NCI-H2029 (cell line): Measurements from ENCODE around the gene DDIT4L.
"Not testable (repeated sequence)": the region's sequence is repeated elsewhere in the genome, so short reads cannot be mapped to it uniquely, and the experiment has no call there.

Experiments used
- DNase-seq: peaks from one replicate; lab custom pipeline; 2025; lab: John Stamatoyannopoulos, UW

DDIT4L gene

DNA sequence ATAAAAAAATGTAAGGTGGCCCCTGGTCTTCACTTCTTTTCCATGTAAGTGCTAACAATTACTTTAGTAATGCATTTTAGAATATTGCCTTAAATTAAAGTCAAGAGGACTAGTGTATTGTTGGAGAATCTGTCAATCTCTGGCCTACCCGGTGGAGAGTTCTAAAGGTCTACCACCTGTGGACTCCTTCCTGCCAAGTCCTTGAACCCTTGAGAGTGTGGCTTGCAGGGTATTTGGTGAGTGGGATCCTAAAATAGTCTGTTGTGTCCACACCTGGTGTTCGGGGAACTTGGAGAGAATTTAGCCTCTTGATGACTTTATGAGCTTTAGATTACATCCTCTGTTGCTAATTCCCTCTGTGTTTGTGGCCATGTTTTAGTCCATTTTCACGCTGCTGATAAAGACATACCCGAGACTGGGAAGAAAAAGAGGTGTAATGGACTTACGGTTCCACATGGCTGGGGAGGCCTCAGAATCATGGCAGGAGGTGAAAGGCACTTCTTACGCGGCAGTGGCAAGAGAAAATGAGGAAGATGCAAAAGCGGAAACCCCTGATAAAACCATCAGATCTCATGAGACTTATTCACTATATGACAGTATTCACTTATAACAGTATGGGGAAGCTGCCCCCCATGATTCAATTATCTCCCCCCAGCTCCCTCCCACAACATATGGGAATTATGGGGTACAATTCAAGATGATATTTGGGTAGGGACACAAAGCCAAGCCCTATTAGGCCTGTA lies 23.8 kb downstream of the DDIT4L start:
- no peak for DNase-seq

DNA sequence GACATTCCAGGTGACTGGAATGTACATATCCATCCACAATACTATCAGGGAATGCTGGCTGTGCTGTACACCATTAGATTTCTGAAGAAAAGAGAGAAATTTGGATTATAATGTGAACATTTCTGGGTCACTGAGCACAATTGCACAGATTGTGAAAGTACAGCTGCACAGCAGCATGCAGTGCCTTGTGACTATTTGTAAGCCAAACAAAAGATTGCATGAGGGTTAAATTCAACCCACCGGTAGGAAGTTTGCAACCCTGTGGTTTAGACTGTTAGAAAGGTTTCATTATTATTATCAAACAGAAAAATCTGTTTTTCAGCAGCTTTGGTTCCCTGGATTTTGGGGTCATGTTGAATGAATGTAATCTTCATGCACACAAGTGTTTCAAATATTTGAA lies 24.5 kb downstream of the DDIT4L start:
- DNase-seq, result no peak

DNA sequence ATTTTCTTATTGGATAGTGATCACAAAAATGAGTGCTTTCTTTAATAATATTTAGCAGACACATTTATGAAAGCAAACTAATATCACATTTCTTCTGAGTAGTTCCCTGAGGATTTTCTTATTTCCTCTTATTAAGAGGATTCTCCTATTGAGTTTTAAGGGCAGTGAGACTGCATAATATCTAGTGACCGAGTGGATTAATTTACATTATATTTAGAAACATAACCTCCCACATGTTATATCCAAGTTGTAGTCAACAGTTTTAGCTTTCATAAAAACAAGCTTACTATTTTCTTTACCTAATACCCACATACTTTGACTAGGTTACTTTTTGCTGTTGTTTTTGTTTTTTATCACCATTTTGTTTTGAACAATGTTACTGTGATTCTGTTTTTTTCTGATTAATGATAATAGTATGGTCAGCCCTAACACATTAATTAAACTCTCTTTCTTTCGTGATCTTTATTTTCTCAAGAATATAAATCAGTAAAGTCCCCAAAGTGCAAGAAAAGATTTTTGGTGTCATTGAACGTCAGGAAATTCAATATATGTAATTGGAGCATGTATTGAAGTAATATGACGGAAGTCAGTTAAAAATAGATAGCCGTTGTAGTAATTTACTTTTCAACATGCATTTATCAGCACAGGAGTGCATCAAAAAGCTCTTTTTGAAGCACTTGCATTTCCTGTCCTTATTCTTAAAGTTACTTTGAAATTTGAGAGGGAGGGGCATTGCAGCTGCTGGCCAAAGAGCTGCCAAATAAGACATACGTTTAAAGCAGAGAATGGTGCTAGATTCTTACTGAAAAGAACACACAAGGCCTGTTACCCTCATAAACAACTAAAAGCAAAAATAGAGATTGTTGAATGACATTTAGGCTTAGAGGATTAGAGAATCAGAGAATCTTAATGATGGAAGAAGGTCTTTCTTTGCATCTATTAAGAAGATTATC lies 25.2 kb downstream of the DDIT4L start:
- no peak for DNase-seq

DNA sequence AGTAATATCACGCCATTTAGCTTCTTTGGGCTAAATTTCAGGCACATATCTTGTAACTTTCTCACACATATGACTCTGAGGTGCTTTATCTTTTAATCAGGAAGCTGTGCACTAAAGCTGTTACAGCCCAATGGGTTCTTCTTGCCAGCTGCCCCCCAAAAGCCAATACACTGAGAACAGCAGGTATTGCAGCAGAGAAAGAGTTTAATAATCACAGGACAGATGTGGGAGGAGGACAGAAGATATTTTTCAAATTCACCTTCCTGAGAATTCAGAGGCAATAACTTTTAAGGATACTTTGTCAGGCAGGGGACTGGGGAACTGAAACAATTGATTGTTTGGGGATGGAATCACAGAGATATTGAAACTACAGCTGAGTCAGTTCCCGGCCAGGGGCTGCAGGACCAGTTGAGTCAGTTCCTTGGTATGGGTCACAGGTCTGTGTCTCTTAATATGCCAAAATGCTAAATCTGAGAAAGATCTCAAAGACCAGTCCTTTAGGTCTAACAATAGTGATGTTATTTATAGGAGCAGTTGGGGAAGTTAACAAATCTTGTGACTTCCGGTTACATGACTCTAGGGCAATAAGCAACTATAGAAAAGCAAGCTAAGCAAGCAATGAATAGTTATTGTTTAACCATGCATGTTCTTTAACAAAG lies 28.1 kb downstream of the DDIT4L start:
- DNase-seq, result no peak

DNA sequence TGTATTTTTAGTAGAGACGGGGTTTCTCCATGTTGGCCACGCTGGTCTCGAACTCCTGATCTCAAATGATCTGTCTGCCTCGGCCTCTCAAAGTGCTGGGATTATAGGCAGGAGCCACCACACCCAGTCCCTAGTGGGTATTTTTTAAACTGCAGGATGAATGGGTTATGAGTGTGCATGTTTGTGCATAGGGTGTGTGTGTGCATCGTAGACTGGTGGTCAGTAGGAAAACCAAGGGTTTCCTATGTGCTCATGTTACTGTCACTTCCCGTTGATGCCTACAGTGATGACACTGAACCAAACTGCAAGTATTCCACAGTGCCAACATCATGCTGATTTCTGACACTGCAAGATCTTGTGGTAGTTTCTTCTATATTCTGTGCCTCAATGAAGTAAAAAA lies 41.1 kb downstream of the DDIT4L start:
- no peak for DNase-seq

DNA sequence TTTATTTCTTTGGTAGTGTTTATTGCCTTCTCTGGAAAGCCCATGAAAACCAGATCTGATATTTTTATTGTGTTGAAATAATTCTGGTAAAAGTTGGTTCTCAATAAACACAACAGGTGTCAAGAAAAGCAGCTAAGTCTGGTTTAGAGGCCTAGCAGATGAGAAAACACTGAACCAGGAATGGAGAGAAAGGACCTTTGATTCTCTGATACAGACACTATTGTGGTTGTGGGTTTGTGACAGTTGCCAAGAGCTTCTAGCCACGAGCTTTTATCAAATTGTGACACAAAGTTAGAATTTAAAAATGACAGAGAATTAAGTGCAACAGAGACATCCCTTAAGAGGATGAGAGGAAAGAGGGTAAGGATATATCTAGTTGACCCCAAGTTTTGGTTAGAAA lies 42.6 kb downstream of the DDIT4L start:
- DNase-seq, result no peak

DNA sequence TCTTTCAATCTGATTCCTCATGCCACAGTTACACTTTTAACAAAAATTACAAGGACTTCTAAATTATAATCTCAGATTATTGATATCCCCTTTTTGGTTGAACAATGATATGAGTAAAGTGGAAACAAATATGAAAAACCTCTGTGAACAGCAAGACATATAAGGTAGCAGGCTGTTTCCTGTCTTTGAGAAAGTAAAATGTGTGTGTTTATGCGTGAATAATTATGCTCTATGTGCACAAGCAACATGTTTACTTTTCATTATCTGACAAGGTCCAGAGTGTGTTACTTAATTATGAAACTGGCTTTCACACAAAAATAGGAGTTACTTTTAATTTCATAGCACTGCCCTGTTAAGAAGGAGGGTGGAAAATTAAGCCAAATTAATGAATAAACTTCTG lies 43.1 kb downstream of the DDIT4L start:
- no peak for DNase-seq

DNA sequence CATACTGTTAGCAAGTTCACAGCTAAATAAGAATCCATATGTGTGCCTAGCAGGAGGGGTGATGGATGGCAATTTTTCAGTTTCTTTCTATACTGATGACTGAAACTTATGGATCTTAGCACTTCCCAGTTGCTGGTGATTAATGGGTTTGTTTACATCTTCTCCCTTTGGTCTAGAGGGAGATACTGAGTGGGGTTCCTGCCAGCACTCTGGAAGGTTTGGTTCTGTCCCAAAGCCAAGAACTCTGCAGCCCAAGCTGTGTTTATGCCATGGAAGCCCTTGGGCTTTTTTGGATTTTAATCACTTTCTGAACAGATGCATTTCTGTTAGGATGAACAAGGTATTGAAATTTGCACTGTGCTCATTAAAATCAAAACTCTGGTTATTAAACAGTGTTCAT lies 43.5 kb downstream of the DDIT4L start:
- DNase-seq, result no peak

DNA sequence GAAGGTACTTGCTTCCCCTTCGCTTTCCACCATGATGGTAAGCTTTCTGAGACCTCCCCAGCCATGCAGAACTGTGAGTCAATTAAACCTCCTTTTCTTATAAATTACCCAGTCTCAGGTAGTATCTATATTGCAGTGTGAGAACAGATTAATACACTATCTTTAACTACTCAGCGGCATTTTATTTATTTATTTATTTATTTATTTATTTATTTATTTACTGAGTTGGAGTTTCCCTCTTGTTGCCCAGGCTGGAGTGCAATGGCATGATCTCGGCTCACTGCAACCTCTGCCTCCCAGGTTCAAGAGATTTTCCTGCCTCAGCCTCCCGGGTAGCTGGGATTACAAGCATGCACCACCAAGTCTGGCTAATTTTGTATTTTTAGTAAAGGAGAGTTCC lies 52.9 kb downstream of the DDIT4L start:
- DNase-seq, result not testable (repeated sequence)
